Smooth muscle cell of the pulmonary artery (primary cell): ENCODE results near the gene TST. TPM values are rescaled to one million over a fixed set of nuclear protein-coding genes. Genes with fewer than 3 reads are reported as not detected.

Experiments
- total RNA-seq: library from RNA; depleted of rRNA; stranded (reverse); fragments of >200 nt; gene quantifications from 2 replicates; pipeline ENCODE4 v1.2.3, GENCODE V29; 2014

The TST gene
- 16.2 and 19.1 TPM in 2 replicates for total RNA-seq

GRCh38 chr22:37019309-37020191, at the start of gene TST, which contains the start of gene MPST:
Gene TST (minus strand): TSS chr22:37019447. CDS start chr22:37018732, 715 bp downstream.
Gene MPST (plus strand): TSS chr22:37019742. CDS start chr22:37019837, 95 bp downstream.

DNA sequence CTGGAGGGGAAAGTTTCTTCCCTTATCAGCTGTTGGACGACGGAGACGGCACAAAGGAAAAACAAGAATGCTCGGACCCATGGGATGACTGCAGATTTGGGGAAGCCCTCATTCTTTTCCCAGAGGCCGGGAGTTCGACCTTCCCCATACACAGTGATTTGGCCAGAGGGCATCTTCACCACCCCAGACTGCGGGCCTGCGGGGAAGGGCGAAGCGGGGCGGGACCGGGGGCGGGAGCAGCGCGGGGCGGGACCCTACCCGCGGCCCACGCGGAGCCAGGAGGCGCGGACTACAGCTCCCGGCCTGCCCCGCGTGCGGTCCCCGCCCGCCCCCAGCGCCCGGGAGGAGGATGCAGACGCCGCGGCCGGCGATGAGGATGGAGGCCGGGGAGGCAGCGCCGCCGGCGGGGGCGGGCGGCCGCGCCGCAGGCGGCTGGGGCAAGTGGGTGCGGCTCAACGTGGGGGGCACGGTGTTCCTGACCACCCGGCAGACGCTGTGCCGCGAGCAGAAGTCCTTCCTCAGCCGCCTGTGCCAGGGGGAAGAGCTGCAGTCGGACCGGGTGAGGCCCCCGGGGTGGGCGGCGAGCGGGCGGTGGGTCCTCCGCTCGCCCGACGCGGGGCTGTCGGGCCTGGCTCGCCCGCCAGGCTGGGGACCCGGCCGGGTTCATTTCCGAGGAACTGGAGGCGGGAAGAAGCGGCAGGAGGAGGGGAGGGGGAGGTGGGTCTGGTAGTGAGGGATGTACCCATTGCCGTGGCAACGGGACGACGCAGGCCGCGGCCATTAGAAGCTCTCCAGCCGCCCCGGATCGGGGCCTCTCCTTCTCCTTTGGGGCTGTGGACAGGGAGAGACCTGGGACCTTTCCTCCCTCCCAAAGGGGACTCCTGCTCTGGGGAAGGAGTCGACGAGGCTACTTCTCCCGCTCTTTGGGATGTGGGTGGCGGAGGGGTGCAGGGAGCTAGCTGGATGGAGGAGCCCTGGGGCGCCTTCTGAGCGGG, 32.4 kb upstream of the TST start, which contains the start of gene KCTD17:
KCTD17 (plus strand) TSS at position 352 of the 995 bp plus-strand sequence; CDS start at position 371, 19 bp downstream.

Other genes with a start within 250 kb of the TST start
- gene IFT27, start 243.3 kb downstream of the TST start, total RNA-seq = 15.4 and 17.6 TPM in 2 replicates
- gene PVALB, start 202.4 kb downstream of the TST start, total RNA-seq = not detected in 2 replicates
- gene NCF4, start 158.4 kb downstream of the TST start, total RNA-seq = not detected in 2 replicates
- gene CSF2RB, start 105.8 kb downstream of the TST start, total RNA-seq = 0.46 and 0.52 TPM in 2 replicates
- gene MPST, start 295 bp upstream of the TST start, total RNA-seq = 45.9 and 58.0 TPM in 2 replicates
- 26.1 and 36.0 TPM in 2 replicates for gene KCTD17, start 32.3 kb upstream of the TST start, total RNA-seq
- gene TMPRSS6, start 90.3 kb upstream of the TST start, total RNA-seq = not detected in 2 replicates
- 0.07 TPM in 1 of 2 replicates, not detected in the other for gene IL2RB, start 130.5 kb upstream of the TST start, total RNA-seq
- 9.2 and 13.7 TPM in 2 replicates for gene C1QTNF6, start 168.8 kb upstream of the TST start, total RNA-seq
- not detected in 2 replicates for gene SSTR3, start 193.0 kb upstream of the TST start, total RNA-seq
- gene RAC2, start 224.8 kb upstream of the TST start, total RNA-seq = 3.0 and 6.3 TPM in 2 replicates